Transverse colon (tissue), 4 donors: Measurements from ENCODE around the gene UQCC2. TPM values are rescaled to one million over a fixed set of nuclear protein-coding genes. Genes with fewer than 3 reads are reported as not detected.

ENCODE experiments used
- DNase-seq: peaks from one replicate; pipeline ENCODE4 v3.0.0-alpha.2; 2019
- H3K27ac ChIP-seq, 4 donors: fragments of 200-600 bp; sonication (generic); 2 replicates each; pipeline ENCODE4 v1.5.1; 2016 to 2018; ENCODE audit warnings: inconsistent platforms in 4 of 4
- H3K27me3 ChIP-seq: fragments of 200-600 bp; sonication (generic); 2 replicates; pipeline ENCODE4 v1.5.1; 2017; ENCODE audit warnings: inconsistent platforms
- H3K36me3 ChIP-seq, 4 donors: fragments of 200-600 bp; sonication (generic); 2 replicates each; pipeline ENCODE4 v1.5.1; 2017 to 2019; ENCODE audit warnings: inconsistent platforms in 4 of 4
- H3K4me1 ChIP-seq, 4 donors: fragments of 200-600 bp; sonication (generic); 2 replicates each; pipeline ENCODE4 v1.5.1; 2017 to 2020; ENCODE audit warnings: inconsistent platforms in 4 of 4
- H3K4me3 ChIP-seq, 4 donors: fragments of 200-600 bp; sonication (generic); 1 replicate in 1 of 4; 2 replicates in 3 of 4; pipeline versions ENCODE4 v1.5.1 to v1.6.1; 2017 to 2019; ENCODE audit warnings: inconsistent platforms in 4 of 4
- H3K9me3 ChIP-seq, 2 donors: fragments of 200-600 bp; sonication (generic); 2 replicates each; pipeline ENCODE4 v1.5.1; 2017 to 2019; ENCODE audit warnings: inconsistent platforms in 2 of 2
- EP300 ChIP-seq: sonication (generic); formaldehyde crosslinking; IDR thresholded peaks from one replicate; pipeline ENCODE4 v1.6.1; 2017; ENCODE audit warnings: antibody characterized with exemption, low read depth
- POLR2A ChIP-seq: fragments of 450-650 bp; IDR thresholded peaks from one replicate; pipeline ENCODE4 v1.6.1; 2016; ENCODE audit warnings: antibody characterized with exemption, mild to moderate bottlenecking, moderate library complexity
- POLR2AphosphoS5 ChIP-seq, 3 donors: sonication (generic); formaldehyde crosslinking; IDR thresholded peaks; one replicate each; pipeline ENCODE4 v1.6.1; 2016; ENCODE audit warnings: antibody characterized with exemption in 3 of 3
- WGBS, 2 donors: methylation state at CpG; one replicate each; pipeline ENCODE4 v1.1.5; 2018; ENCODE audit warnings: low coverage in 1 of 2; 5-methylcytosine and 5-hydroxymethylcytosine counted together
- in situ Hi-C, 4 donors: fragments of 200-750 bp; cut with MboI; loops; one replicate each; pipeline versions ENCODE4 v1.15.0 to v1.15.1; 2017; ENCODE audit warnings: low sequenced_read_pairs in 3 of 4, low pct_ligation_motif_present in 1 of 4, low pct_unique_long_range_greater_than_20kb in 1 of 4
- intact Hi-C: fragments of 100-400 bp; cut with DNase I; formaldehyde crosslinking; loops from one replicate; pipeline ENCODE4 v1.15.1; 2023; ENCODE audit warnings: low total_unique reads
- total RNA-seq, 4 donors: library from RNA; depleted of rRNA; stranded (reverse); fragments of >200 nt; gene quantifications; one replicate each; pipeline ENCODE4 v1.1.0, GENCODE V29; 2016
- TF ChIP-seq, protein P1 (sequence below), 5 experiments: fragments of 200-600 bp in 3 of 5; fragments of 450-650 bp in 2 of 5; sonication (generic) in 3 of 5; IDR thresholded peaks; 1 replicate in 2 of 5; 2 replicates in 3 of 5; pipeline ENCODE4 v1.5.1; 2016 to 2017; ENCODE audit warnings: antibody characterized with exemption in 5 of 5, inconsistent platforms in 3 of 5, mild to moderate bottlenecking in 2 of 5, moderate library complexity in 1 of 5

The UQCC2 gene
- total RNA-seq, 4 donors from 2014 or later, result 2.8 to 17.6 (median 8.8) TPM

GRCh38 chr6:33671744-33672072 lies 39.8 kb downstream of the UQCC2 start:
- no peak overlapping the region for H3K27ac ChIP-seq
- in situ Hi-C loops (no loop called here), intact Hi-C loops (no loop called here)
- H3K9me3 ChIP-seq, result no peaks in the 10 kb centered on the region
- no peaks in the 10 kb centered on the region for H3K4me1 ChIP-seq
- H3K27me3 ChIP-seq, result no peaks in the 10 kb centered on the region
- 94 to 100% methylated on average over 2 to 3 of the region's 3 CpGs for WGBS, 2 donors
- no peak for TF ChIP-seq POLR2AphosphoS5 (IDR thresholded peaks at IDR 0.05)
- TF ChIP-seq, protein P1, sequence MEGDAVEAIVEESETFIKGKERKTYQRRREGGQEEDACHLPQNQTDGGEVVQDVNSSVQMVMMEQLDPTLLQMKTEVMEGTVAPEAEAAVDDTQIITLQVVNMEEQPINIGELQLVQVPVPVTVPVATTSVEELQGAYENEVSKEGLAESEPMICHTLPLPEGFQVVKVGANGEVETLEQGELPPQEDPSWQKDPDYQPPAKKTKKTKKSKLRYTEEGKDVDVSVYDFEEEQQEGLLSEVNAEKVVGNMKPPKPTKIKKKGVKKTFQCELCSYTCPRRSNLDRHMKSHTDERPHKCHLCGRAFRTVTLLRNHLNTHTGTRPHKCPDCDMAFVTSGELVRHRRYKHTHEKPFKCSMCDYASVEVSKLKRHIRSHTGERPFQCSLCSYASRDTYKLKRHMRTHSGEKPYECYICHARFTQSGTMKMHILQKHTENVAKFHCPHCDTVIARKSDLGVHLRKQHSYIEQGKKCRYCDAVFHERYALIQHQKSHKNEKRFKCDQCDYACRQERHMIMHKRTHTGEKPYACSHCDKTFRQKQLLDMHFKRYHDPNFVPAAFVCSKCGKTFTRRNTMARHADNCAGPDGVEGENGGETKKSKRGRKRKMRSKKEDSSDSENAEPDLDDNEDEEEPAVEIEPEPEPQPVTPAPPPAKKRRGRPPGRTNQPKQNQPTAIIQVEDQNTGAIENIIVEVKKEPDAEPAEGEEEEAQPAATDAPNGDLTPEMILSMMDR (IDR thresholded peaks at IDR 0.05), result no peak
- TF ChIP-seq POLR2A, result no peak
- no peak for TF ChIP-seq EP300
- no peak for DNase-seq
- no peak overlapping the region for H3K4me3 ChIP-seq
- H3K36me3 ChIP-seq, result peaks cover 0 to 20% (median under 1%) of the 10 kb centered on the region in 4 donors

GRCh38 chr6:33670971-33671743 lies 40.3 kb downstream of the UQCC2 start:
- no peaks in the 10 kb centered on the region for H3K9me3 ChIP-seq
- peaks cover 0 to 20% (median 0%) of the 10 kb centered on the region in 4 donors for H3K36me3 ChIP-seq
- WGBS, 2 donors, result 80 to 100% methylated on average over 2 to 30 of the region's 30 CpGs
- in situ Hi-C loops (no loop called here), intact Hi-C loops (no loop called here)
- TF ChIP-seq POLR2A (no peak), EP300 (no peak), POLR2AphosphoS5 (IDR thresholded peaks at IDR 0.05) (no peak)
- TF ChIP-seq, protein P1 (IDR thresholded peaks at IDR 0.05), result no peak
- DNase-seq, result no peak
- H3K4me1 ChIP-seq, result no peaks in the 10 kb centered on the region
- H3K27ac ChIP-seq, result no peak overlapping the region
- no peaks in the 10 kb centered on the region for H3K27me3 ChIP-seq
- no peak overlapping the region for H3K4me3 ChIP-seq

DNA sequence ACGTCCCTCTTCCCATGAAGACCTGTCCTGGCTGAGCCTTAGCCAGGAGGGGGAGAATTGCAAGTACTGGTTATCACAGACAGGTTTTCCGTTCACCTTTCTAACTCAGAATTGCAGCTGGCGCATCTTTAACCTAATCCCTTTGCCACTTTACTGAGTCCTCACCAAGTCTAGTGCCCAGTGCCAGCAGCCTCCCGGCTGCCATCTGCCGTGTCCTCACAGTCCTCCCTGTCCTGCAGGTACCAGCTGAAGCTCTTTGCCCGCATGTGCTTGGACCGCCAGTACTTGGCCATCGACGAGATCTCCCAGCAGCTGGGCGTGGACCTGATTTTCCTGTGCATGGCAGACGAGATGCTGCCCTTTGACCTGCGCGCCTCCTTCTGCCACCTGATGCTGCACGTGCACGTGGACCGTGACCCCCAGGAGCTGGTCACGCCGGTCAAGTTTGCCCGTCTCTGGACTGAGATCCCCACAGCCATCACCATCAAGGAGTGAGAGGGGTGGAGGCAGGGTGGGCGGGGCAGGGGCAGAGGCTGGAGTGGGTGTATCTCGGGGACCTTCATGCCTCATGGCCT lies 41.3 kb downstream of the UQCC2 start:
- intact Hi-C loops (no loop called here), in situ Hi-C loops (no loop called here)
- no peaks in the 10 kb centered on the region for H3K4me1 ChIP-seq
- no peak overlapping the region for H3K4me3 ChIP-seq
- TF ChIP-seq EP300, result no peak
- no peak for TF ChIP-seq POLR2AphosphoS5 (IDR thresholded peaks at IDR 0.05)
- TF ChIP-seq POLR2A, result no peak
- TF ChIP-seq, protein P1 (IDR thresholded peaks at IDR 0.05), result no peak
- no peaks in the 10 kb centered on the region for H3K27me3 ChIP-seq
- peaks cover 0 to 20% (median 0%) of the 10 kb centered on the region in 4 donors for H3K36me3 ChIP-seq
- WGBS, 2 donors, result 95 to 97% methylated on average over 9 to 21 of the region's 21 CpGs
- no peak overlapping the region for H3K27ac ChIP-seq
- no peak for DNase-seq
- H3K9me3 ChIP-seq, result no peaks in the 10 kb centered on the region

DNA sequence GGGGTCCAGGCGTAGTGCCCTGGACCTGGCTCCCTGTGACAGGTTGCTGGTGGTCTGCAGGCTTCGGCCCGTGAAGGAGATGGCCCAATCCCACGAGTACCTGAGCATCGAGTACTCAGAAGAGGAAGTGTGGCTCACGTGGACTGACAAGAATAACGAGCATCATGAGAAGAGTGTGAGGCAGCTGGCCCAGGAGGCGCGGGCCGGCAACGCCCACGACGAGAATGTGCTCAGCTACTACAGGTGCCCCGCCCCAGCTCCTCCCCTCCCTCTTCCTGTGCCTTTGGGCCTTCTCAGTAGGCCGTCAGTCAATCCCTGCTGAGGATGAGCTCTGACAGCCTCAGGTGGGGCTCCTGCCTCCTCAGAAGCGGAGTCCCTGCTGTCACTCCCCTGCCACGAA lies 42.6 kb downstream of the UQCC2 start:
- H3K36me3 ChIP-seq, result peaks cover 0 to 20% (median 0%) of the 10 kb centered on the region in 4 donors
- H3K4me3 ChIP-seq, result no peak overlapping the region
- WGBS, 2 donors, result 41% methylated on average over 17 of the region's 17 CpGs; no CpG with 5 or more reads in 1 of the 2 donors
- no peaks in the 10 kb centered on the region for H3K4me1 ChIP-seq
- peak; percentile 83 for DNase-seq
- in situ Hi-C loops (no loop called here), intact Hi-C loops (no loop called here)
- H3K27ac ChIP-seq, result peak overlapping the region in 2 of 4 donors; percentile 7 to 21
- no peak for TF ChIP-seq POLR2A
- peak in 1 of 3 donors; percentile 8 for TF ChIP-seq POLR2AphosphoS5 (IDR thresholded peaks at IDR 0.05)
- no peaks in the 10 kb centered on the region for H3K9me3 ChIP-seq
- H3K27me3 ChIP-seq, result no peaks in the 10 kb centered on the region
